Measurements from ENCODE around the gene PECR.
"Not testable (repeated sequence)": the region's sequence is repeated elsewhere in the genome, so short reads cannot be mapped to it uniquely, and the experiment has no call there.

Gene PECR

GRCh38 chr2:216029416-216030129 is 52.0 kb downstream of the PECR start:
- no peak for DNase-seq (ENCODE audit: low read depth)

DNA sequence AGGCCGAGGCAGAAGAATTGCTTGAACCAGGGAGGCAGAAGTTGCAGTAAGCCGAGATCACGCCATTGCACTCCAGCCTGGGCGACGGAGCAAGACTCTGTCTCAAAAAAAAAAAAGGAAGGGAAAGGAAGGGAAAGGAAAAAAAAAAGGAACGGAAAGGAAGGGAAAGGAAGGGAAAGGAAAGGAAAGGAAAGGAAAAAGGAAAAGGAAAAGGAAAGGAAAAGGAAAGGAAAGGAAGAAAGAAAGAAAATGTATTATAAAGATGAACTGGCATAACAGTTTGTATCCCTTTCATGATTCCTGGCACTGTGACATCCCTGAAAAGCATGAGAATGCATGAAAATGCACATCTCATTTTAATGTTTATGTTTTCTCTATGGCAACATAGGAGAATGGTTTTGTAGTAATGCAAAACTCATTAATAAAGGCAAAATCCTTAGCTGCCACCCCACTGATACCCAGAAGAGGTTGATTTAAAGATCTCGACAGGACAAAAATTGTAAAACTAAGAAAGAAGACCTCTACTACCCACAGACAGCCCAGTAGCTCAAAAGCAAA is 56.8 kb downstream of the PECR start:
- DNase-seq (ENCODE audit: low read depth) = no peak

DNA sequence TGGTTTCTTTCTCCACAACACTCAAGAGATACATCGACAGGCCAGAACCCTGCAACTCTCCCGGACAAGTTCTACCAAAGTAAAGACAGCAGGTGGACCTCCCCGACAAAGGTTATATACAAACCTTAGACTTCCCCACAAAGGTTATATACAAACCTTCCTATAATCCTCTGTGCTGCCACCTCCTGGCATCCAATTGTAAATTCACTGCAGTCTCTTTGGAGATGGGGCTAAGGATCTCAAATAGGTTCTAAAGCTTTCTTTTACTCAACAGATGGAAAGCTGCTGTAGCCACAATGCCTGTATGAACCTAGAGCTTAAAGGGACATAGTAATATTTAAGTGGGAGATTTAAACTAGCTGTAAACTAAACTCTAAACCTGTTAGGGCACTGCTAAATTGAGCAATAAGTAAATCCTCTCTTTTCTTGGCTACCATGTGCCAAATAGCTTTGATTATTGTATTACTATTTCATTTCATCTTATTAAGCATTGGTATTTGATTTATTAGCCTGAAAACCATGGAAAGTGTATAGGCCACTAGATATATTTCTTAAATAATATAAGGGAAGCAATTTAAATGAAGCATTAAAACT is 58.5 kb downstream of the PECR start:
- DNase-seq (ENCODE audit: low read depth) = peak; percentile 37

- no peak for DNase-seq (ENCODE audit: low read depth)
These were observed 59.6 kb downstream of the PECR start for GRCh38 chr2:216021768-216022565.

- DNase-seq (ENCODE audit: low read depth) = no peak
These were observed 62.9 kb downstream of the PECR start for GRCh38 chr2:216018709-216019108.

DNA sequence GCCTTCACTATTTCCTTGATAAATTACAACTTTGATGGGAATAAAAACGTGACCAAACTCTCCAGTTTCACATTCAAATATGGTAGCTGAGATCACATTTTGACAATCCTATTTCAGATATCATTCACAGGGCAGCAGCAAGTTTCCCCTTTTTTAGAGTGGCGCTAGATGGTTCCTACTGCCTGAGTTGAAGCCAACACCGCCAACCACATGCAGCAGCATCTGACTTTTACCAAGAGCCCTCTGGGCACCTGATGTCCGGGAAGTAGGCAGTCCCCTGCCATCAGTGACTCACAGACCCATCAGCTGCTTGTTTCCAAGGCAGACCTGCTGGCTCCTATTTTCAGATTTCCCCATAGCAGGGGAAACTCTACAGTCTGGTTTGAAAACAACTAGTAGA is 64.2 kb downstream of the PECR start:
- no peak for DNase-seq (ENCODE audit: low read depth)

DNA sequence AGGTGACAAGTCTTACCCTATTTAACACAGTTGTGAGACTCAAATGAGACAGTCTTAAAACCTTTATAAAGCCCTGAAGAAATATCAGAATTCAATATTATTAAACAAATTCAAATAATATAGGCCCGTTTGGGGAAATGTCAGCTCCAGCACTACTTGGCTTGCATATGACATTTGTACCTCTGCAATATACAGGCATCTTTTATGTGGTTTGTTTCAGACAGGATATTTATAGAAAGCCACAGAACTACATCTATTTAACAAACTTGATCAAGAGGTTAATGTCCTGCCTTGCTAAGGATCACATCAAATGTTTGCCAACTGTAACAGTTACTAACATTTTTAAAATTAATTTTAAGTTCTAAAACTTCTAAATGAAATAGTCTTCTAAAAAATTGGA is 65.0 kb downstream of the PECR start:
- no peak for DNase-seq (ENCODE audit: low read depth)

- DNase-seq (ENCODE audit: low read depth) = no peak
These were observed 65.7 kb downstream of the PECR start for GRCh38 chr2:216015722-216016464.

- DNase-seq (ENCODE audit: low read depth) = no peak
These were observed 66.6 kb downstream of the PECR start for GRCh38 chr2:216014986-216015385.

DNA sequence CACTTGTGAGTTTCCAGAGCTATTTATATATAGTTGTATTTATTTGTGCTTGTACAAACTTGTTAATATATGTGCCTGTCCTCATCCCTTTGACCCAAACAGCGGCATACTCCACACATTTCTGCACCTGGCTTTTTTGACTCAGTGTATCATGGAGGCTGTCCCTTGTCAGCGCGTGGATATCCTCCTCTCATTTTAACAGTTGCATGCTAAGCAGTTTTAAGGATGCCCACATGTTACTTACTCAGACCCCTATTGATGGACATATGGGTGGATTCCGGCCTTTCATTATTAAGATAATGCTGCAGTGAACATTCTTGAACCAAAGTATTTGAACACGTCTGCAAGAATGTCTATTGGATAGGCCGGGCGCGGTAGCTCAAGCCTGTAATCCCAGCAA is 67.6 kb downstream of the PECR start:
- no peak for DNase-seq (ENCODE audit: low read depth)

GRCh38 chr2:216013080-216013909 is 68.3 kb downstream of the PECR start, which contains the start of gene MREG:
Gene MREG, minus strand, starts transcription at chr2:216013551. Its CDS starts 224 bp downstream, at chr2:216013327.
- peak; percentile 49 for DNase-seq (ENCODE audit: low read depth)

DNA sequence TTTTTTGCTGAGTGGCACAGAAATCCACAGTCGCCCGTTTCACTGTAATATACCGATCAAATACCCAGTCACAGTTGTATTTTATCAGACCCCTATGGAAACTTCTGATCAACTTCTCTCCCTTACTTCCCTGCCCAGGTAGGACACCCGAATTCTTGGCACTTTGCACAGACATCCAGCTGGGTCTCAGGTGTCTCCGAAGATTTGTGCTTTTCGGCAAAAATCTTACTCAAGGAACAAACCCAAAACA is 68.9 kb downstream of the PECR start:
- DNase-seq (ENCODE audit: low read depth) = no peak

GRCh38 chr2:216012133-216012829 is 69.3 kb downstream of the PECR start:
- no peak for DNase-seq (ENCODE audit: low read depth)

GRCh38 chr2:216009215-216009614 is 72.4 kb downstream of the PECR start:
- not testable (repeated sequence) for DNase-seq (ENCODE audit: low read depth)

DNA sequence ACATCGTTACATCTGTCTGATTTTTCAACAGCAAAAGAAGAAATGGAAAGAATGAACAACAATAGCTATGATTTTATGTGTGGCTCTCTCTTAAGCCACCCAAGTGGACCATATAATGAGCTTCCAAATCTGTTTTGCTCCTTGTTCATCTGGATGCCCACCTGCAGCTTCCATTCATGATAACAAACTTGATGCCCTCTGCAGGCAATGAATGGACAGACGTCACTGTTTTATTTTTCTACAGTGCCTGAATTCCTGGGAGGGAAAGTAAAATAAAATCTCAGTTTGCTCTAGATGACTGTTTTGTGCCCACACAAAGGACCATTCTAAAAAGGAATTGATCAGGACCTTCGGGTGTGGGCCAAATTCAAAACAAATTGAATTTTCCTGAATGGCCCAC is 73.2 kb downstream of the PECR start:
- DNase-seq (ENCODE audit: low read depth) = no peak

- DNase-seq (ENCODE audit: low read depth) = no peak
These were observed 75.4 kb downstream of the PECR start for GRCh38 chr2:216006164-216006663.

GRCh38 chr2:216004697-216005283 is 76.8 kb downstream of the PECR start:
- no peak for DNase-seq (ENCODE audit: low read depth)

GRCh38 chr2:216003876-216004696 is 77.5 kb downstream of the PECR start:
- DNase-seq (ENCODE audit: low read depth) = no peak

DNA sequence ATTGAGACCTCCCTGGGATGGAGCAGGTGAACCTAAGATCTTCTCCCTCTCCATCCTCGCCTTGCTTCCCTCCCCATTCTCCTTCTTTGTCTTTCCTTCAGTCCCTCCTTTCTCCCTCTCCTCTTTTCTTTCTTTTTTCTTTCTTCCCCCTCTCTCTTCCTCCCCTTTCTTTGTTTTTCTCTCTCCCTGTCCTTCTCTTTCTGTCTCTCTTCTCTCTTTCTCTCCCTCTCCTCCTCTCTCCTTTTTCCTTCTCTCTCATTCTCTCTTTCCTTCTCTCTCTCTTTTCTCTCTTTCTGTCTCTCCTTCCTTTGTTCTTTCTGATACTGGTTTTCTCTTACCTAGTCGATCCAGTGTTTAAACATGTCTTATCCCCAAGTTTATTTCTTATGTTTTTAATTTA is 78.9 kb downstream of the PECR start:
- DNase-seq (ENCODE audit: low read depth) = no peak

All from stromal cell of bone marrow (primary cell).